HFFc6 (cell line): ENCODE results near the gene MSTO1. TPM values are rescaled to one million over a fixed set of nuclear protein-coding genes. Genes with fewer than 3 reads are reported as not detected.
"Not testable (repeated sequence)": the region's sequence is repeated elsewhere in the genome, so short reads cannot be mapped to it uniquely, and the experiment has no call there.

ENCODE experiments used
- DNase-seq: peaks from one replicate; pipeline ENCODE4 v3.0.0-alpha.2; 2018
- H3K27ac Mint-ChIP-seq: 2 replicates; pipeline ENCODE4 v1.8.0; 2020; ENCODE audit warnings: mild to moderate bottlenecking, mixed read lengths
- H3K27me3 Mint-ChIP-seq: 2 replicates; pipeline ENCODE4 v1.8.0; 2021; ENCODE audit warnings: mild to moderate bottlenecking, moderate library complexity, mixed read lengths; ENCODE audit not compliant: insufficient read depth
- H3K36me3 Mint-ChIP-seq: 2 replicates; pipeline ENCODE4 v1.8.0; 2021; ENCODE audit warnings: low read depth, mixed read lengths
- H3K4me1 Mint-ChIP-seq: 2 replicates; pipeline ENCODE4 v1.8.0; 2020; ENCODE audit warnings: low read depth, mixed read lengths
- H3K4me3 Mint-ChIP-seq: 2 replicates; pipeline ENCODE4 v1.8.0; 2020; ENCODE audit warnings: mild to moderate bottlenecking, moderate library complexity, mixed read lengths
- H3K9me3 Mint-ChIP-seq: 2 replicates; pipeline ENCODE4 v1.8.0; 2020; ENCODE audit warnings: mild to moderate bottlenecking, mixed read lengths
- CTCF ChIP-seq: fragments of 200-600 bp; sonication (generic); IDR thresholded peaks from 2 replicates; pipeline ENCODE4 v1.5.0; 2021; ENCODE audit warnings: antibody characterized with exemption, mild to moderate bottlenecking
- total RNA-seq, 6 experiments: library from RNA; stranded (reverse); fragmentation: NEBNext Ultra II Directional; extraction: Animal tissue kit (Norgen Biotek cat#: 25700); gene quantifications; 2 replicates in 1 of 6; 3 replicates in 5 of 6; pipeline ENCODE4 v1.2.3, GENCODE V29; 2021

The MSTO1 gene
- total RNA-seq, 6 experiments from 2014 or later, result 34.8 to 40.5 (median 37.5) TPM

GRCh38 chr1:155622191-155622590 is 12.2 kb downstream of the MSTO1 start:
- no peak for TF ChIP-seq CTCF
- no peak for DNase-seq
- no peak overlapping the region for H3K27ac Mint-ChIP-seq
- H3K4me1 Mint-ChIP-seq, result no peaks in the 10 kb centered on the region
- peaks cover 12% of the 10 kb centered on the region; the same call in 1 of the 2 replicates for H3K9me3 Mint-ChIP-seq
- H3K4me3 Mint-ChIP-seq, result no peak overlapping the region
- no peaks in the 10 kb centered on the region for H3K36me3 Mint-ChIP-seq
- peaks cover 8% of the 10 kb centered on the region for H3K27me3 Mint-ChIP-seq

- Mint-ChIP-seq H3K9me3 (peaks cover 12% of the 10 kb centered on the region; the same call in 1 of the 2 replicates), H3K27ac (no peak overlapping the region), H3K27me3 (peaks cover 8% of the 10 kb centered on the region), H3K4me3 (no peak overlapping the region), H3K36me3 (no peaks in the 10 kb centered on the region), H3K4me1 (no peaks in the 10 kb centered on the region)
- TF ChIP-seq CTCF, result no peak
- DNase-seq, result no peak
Observed at GRCh38 chr1:155623357-155623756, 13.3 kb downstream of the MSTO1 start.

- not testable (repeated sequence) for H3K27me3 Mint-ChIP-seq, H3K36me3 Mint-ChIP-seq, H3K27ac Mint-ChIP-seq, H3K4me3 Mint-ChIP-seq, DNase-seq, H3K4me1 Mint-ChIP-seq
- H3K9me3 Mint-ChIP-seq, result peaks cover 12% of the 10 kb centered on the region; the same call in 1 of the 2 replicates
Observed at GRCh38 chr1:155626428-155626827, 16.4 kb downstream of the MSTO1 start.

GRCh38 chr1:155636397-155637153 is 26.6 kb downstream of the MSTO1 start:
- H3K4me3 Mint-ChIP-seq, result no peak overlapping the region
- TF ChIP-seq CTCF, result no peak
- no peak overlapping the region for H3K27ac Mint-ChIP-seq
- H3K4me1 Mint-ChIP-seq, result peaks cover 6% of the 10 kb centered on the region
- H3K36me3 Mint-ChIP-seq, result peaks cover 9% of the 10 kb centered on the region
- DNase-seq, result no peak
- peaks cover 1% of the 10 kb centered on the region for H3K9me3 Mint-ChIP-seq
- H3K27me3 Mint-ChIP-seq, result peaks cover 5% of the 10 kb centered on the region

- no peak for TF ChIP-seq CTCF
- Mint-ChIP-seq H3K9me3 (peaks cover 24% of the 10 kb centered on the region), H3K4me1 (peaks cover 10% of the 10 kb centered on the region), H3K27me3 (peaks cover 8% of the 10 kb centered on the region), H3K4me3 (no peak overlapping the region), H3K27ac (no peak overlapping the region), H3K36me3 (peaks cover 46% of the 10 kb centered on the region)
- DNase-seq, result no peak
Observed at GRCh38 chr1:155640367-155640766, 30.3 kb downstream of the MSTO1 start.

- H3K4me1 Mint-ChIP-seq, result peaks cover 21% of the 10 kb centered on the region
- peaks cover 44% of the 10 kb centered on the region for H3K36me3 Mint-ChIP-seq
- H3K4me3 Mint-ChIP-seq, H3K27ac Mint-ChIP-seq, H3K27me3 Mint-ChIP-seq, DNase-seq: not testable (repeated sequence)
- H3K9me3 Mint-ChIP-seq, result peaks cover 24% of the 10 kb centered on the region
Observed at GRCh38 chr1:155642559-155643180, 32.7 kb downstream of the MSTO1 start.
